NCI-H460 (cell line): ENCODE data around the gene SRPRB. TPM values are rescaled to one million over a fixed set of nuclear protein-coding genes. Genes with fewer than 3 reads are reported as not detected.

Source experiments
- DNase-seq: peaks from one replicate; pipeline ENCODE4 v3.0.0-alpha.2; 2016; ENCODE audit warnings: low read depth; ENCODE audit errors: extremely low read depth
- total RNA-seq: library from RNA; depleted of rRNA; stranded (reverse); fragments of >200 nt; shearing (Covaris generic); gene quantifications from 2 replicates; pipeline ENCODE4 v1.2.3, GENCODE V29; 2014

The SRPRB gene
- total RNA-seq, 1 experiment from 2014 or later: 58.6 TPM

DNA sequence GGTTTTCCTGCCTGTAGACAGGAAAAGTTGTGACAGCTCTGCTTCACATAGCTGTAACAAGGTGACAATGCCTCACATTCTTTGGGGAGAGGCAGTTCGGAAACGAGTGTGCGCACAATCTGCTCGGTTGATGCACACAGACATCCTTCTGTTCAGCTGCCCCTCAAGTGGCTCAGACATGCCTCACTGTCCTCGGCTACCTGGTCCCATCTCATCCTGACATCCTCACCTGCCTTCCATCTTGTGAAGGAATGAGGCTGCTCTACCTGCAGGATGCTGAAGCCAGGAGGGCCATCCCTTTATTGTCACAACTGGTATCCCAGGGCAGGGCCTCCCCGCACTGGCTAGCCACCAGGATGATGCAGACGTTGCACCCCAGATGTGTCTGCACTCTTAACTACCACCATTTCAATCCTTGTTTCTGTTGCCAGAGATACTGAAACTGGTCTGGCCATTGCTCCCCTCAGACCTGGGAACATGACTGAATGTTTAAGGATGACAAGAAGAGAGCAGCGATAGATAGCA, 19.4 kb downstream of the SRPRB start:
- no peak for DNase-seq

DNA sequence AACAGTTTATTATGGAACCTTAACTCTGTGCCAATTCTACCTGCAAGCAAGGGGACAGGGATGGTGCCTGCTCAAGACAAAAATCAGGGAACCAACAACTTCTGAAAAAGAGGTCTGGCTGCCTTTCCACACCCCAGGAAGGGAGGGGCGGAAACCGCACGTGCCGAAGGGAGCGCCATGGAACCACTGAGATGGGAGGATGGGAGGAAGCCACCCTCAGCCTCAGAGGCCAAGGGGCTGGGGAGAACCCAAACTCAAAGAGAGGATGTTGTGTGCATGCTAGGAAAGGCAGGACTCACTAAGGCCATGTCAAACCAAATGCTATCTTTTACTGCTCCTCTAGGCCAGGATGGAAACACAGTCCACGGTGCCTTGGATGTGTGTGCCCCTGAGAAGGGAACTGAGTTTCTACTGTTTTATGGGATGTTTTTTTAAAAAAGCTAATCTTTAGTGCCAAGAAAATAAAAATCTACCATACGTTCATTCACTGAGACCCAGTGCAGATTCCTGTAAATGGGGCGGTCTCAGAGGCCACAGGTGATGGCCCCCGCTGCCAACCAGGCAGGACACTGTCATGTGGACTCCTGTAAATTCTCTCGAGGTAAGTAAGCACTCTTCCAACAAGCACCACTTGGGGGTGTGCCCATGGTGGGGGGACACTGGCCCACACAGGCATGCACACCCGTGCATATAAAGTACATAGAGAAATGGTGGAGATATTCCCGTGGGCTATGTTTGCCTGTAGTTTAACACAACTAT, 20.5 kb downstream of the SRPRB start:
- no peak for DNase-seq

GRCh38 chr3:133827136-133827535, 21.5 kb downstream of the SRPRB start:
- no peak for DNase-seq

DNA sequence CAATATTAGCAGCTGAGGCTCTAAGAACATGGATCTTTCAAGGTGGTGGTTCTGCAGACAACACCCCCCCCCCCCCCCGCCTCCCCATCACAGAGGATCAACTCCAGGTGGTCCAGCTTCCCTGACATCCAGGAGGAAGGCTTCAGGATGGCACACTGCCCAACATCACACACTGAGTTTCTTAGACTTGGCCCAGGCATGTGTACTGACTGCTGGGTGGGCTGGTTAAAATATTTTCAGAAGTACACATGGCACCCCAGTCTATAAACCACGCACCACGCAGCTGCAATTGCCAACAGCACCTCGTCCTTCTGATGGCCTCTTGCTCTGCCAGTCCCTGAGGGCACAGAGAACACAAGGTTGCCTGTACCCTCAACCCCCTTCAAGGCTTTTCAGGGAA, 22.1 kb downstream of the SRPRB start:
- no peak for DNase-seq

DNA sequence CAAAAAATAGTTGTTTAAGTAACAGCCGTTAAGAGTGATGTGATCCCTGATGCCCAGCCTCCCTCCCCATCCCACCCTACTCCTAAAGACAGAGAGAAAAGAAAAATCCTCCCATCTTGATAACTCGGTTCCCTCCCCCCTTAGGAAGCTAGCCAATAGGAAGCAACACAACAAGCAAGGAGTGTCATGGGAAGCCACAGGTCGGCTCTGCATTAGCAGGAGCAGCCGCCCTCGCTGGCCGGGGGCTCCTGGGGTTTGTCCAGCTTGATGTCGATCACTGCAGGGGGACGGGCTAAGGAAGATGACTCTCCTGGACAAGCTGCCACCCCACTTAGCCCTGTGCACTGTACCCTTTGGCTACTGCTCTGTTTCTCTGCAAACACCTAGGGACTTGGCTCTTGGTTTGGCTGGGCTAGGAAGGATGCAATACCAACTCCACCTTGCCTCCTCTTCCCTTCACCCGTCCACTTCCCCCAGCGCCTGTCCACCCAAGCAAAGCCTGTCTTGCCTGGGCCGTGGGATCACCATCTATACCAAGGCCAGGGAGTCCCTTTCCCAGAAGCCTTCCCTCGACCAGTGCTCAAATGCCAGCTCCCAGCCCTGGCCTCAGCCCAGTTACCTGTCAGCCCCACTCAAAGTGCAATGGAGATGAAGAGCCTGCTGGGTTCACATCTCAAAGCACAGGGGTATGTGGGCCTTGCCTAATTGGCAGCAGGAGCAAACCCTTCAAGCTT, 23.1 kb downstream of the SRPRB start:
- DNase-seq: no peak

DNA sequence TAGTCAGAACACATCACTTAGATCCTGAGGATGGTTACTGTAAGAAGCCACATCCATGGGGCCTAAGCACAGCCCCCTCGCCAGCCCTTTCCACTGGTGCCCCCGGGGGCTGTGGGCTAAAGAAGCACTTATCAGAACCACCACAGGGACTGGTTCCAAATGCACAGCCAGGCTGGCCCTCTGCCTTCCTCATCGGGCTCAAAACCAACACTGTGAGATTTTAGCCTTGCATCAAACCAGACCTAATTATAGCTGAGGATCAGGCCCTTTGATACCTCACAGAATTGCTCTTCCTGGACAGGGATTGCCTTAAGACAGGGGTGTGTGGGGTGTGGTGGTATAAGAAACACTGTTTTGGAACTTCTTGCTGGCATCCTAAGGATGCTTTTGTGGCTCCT, 23.7 kb downstream of the SRPRB start:
- no peak for DNase-seq

DNA sequence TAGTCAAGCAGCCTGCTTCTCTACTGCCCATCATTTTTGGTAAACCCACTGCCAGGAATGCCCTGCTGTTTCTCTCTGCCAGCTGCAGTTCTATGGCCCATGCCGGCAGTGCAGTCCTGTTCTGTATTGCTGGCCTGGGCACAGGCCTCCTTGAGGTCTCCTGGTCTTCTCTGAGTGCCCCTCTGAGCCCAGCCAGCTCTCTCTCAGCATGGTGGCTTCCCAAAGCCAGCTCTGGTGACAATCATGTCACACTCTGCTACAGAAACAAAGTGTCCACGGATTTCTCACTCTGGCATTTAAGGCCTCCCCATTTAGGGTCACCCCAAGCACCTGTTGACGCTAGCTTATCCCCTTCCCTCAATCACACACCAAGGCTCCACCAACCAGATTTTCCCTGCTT, 24.5 kb downstream of the SRPRB start:
- no peak for DNase-seq

DNA sequence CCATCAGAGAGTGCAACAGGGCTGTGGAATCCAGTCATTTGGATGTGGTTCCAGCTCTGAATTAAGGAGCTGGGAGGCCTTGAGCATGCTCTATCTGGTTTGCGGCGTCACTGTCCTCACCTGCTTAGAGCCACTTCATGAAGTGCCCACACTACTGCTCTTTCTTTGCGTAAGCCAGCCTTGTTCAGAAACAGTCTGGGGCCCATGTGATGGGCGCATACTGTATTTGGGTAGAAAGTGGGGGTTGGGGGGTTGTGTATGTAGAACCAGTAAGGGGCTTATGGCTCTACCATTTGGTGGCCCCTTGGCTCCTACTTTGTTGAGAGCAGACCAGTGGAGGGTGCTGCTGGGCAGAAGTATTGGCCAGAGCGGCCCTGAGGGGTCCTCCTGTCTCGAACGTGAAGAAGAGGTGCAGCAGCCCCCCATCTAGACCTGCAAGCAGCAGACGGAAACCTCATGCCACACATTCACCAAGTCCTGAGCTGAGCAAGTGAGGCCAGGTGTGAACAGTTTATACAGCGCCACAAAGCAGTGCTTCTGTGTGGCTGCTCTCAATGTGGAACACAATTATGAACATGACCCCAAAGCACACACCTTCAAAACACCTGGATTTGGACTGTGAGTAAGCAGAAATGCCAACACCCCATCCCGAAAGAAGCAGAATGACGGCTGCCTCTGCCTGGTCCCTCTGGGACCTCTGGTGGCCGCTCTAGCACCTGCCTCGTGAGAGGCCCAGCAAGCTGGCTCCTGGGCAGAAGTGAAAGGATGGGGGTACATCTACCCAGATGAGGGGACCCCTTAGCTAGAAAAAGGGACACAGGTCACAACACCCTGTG, 26.6 kb downstream of the SRPRB start:
- no peak for DNase-seq

DNA sequence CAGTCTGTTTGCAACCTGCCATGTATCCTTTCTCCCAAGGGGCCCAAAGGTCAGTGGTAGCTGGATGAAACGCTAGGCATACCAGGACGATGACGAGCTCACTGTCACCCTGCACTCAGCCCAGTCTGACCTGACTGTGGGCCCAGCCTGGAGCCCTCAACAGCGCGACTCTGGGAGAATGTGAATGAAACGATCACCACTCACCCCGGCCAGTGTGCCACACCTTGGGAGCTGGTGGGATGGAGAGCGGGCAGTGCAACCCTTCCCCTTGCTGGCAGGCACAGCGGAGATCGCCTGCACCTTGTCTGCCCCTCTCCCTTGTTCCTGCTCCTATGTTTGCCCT, 27.2 kb downstream of the SRPRB start:
- no peak for DNase-seq

GRCh38 chr3:133833267-133833666, 27.7 kb downstream of the SRPRB start:
- DNase-seq: no peak

- no peak for DNase-seq
Measured at GRCh38 chr3:133833880-133834620, 28.4 kb downstream of the SRPRB start.

- DNase-seq: no peak
Measured at GRCh38 chr3:133834621-133835417, 29.2 kb downstream of the SRPRB start.

DNA sequence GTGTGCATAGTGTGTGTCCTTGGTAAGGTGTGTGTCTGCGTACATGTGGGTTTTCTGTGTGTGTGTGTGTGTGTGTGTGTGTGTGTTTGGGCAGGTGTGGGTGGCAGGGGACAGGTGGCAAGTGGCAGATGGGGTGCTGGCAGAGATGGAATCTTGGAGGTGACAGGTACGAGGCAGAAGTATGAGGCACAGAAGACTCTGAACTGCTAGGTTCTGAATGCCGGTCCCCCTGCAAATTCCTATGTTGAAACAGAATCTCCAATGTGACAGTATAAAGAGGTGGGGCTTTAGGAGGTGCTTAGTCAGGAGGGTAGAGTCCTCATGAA, 29.8 kb downstream of the SRPRB start:
- DNase-seq: no peak

- no peak for DNase-seq
Measured at GRCh38 chr3:133835961-133836360, 30.3 kb downstream of the SRPRB start.

GRCh38 chr3:133836497-133837158, 31.0 kb downstream of the SRPRB start:
- DNase-seq: no peak

DNA sequence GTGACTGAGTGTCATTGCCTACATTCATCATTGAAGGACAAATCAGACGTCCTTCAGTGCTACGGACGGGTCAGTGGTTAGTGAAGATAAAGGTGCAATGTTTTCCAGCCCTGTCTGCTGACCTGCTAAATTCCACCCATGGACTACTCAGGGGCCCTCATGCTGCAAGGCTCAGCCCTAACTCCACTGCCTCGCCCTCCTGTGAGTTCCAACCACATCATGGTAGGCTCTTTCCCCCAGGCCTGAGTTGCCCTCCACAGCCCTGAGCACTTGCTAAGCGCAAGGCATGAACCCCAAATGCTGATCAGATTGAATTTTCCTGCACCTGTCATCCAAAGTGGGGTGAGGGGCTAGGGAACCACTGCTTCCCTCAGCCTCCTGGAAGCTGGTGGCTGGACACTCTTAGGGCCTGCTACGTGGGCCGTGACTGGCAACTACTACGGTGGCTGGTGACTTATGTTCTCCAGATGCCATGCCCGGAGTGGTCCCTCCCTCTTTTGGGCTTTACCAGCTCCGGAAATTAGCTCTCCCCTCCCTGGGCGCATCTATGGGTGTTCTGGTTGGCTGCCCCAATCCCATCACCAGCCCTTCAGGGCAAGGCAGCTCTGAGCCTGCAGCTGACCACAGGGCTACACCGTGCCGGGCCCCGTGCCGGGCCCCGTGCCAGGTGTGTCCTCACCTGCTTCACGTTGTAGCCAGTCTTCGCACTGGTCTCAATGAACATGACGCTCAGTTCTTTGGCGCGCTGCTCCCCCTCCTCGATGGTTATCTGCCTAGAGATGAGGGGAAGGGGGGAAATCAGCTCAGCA, 32.1 kb downstream of the SRPRB start:
- no peak for DNase-seq

DNA sequence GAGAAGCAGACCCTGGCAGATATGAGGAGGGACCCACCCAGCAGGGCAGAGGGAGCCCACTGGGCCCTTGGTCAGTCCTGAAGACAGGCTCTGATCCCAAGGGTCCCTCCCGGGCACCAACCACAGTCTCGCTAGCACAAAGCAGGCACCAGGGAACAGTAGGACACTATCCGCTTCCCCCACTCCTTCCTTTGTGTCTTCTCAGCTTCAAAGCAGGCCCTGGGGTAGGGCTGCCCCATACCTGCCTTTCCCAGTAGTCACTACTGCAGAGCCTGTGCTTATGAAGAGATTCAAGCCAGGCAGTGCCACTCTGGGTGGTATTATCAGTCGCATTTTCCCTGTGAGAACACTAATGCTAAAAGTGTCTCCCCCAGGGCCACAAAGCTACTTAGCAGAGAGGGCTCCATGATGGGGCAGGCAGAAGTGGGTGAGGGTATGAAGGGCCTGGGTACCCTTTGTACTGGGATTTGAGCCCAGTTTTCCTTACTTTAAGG, 32.7 kb downstream of the SRPRB start:
- no peak for DNase-seq
